Dermis blood vessel endothelial cell (primary cell): ENCODE data around the gene RSPH1. TPM values are rescaled to one million over a fixed set of nuclear protein-coding genes. Genes with fewer than 3 reads are reported as not detected.

Experiments used
- DNase-seq: peaks from one replicate; pipeline ENCODE4 v3.0.0; 2010
- total RNA-seq: library from RNA; depleted of rRNA; stranded (reverse); fragments of >200 nt; gene quantifications from 2 replicates; pipeline ENCODE4 v1.2.3, GENCODE V29; 2014

The RSPH1 gene
- total RNA-seq, 1 donor from 2014 or later, result not detected

- DNase-seq, result peak; percentile 83
Observed at GRCh38 chr21:42463861-42464515, 32.0 kb downstream of the RSPH1 start.

- DNase-seq, result no peak
Observed at GRCh38 chr21:42461881-42462877, 33.8 kb downstream of the RSPH1 start.

- no peak for DNase-seq
Observed at GRCh38 chr21:42461185-42461520, 34.9 kb downstream of the RSPH1 start.

GRCh38 chr21:42460391-42461184 is 35.4 kb downstream of the RSPH1 start:
- no peak for DNase-seq

- DNase-seq, result no peak
Observed at GRCh38 chr21:42459546-42460215, 36.3 kb downstream of the RSPH1 start.

GRCh38 chr21:42459082-42459460 is 37.0 kb downstream of the RSPH1 start:
- no peak for DNase-seq

- no peak for DNase-seq
Observed at GRCh38 chr21:42456457-42456856, 39.6 kb downstream of the RSPH1 start.

GRCh38 chr21:42455754-42456440 is 40.1 kb downstream of the RSPH1 start:
- no peak for DNase-seq

GRCh38 chr21:42455196-42455595 is 40.8 kb downstream of the RSPH1 start:
- DNase-seq, result no peak

- DNase-seq, result no peak
Observed at GRCh38 chr21:42454786-42455185, 41.2 kb downstream of the RSPH1 start.

GRCh38 chr21:42453986-42454570 is 41.9 kb downstream of the RSPH1 start:
- DNase-seq, result no peak

GRCh38 chr21:42453224-42453985 is 42.6 kb downstream of the RSPH1 start:
- DNase-seq, result no peak

GRCh38 chr21:42452401-42453223 is 43.4 kb downstream of the RSPH1 start:
- DNase-seq, result no peak

- no peak for DNase-seq
Observed at GRCh38 chr21:42451941-42452340, 44.1 kb downstream of the RSPH1 start.

- no peak for DNase-seq
Observed at GRCh38 chr21:42448686-42449085, 47.3 kb downstream of the RSPH1 start.

GRCh38 chr21:42447732-42448131 is 48.3 kb downstream of the RSPH1 start:
- no peak for DNase-seq

GRCh38 chr21:42447182-42447581 is 48.8 kb downstream of the RSPH1 start:
- DNase-seq, result no peak

GRCh38 chr21:42446531-42446930 is 49.5 kb downstream of the RSPH1 start:
- no peak for DNase-seq

GRCh38 chr21:42445311-42445710 is 50.7 kb downstream of the RSPH1 start:
- no peak for DNase-seq

GRCh38 chr21:42444745-42445059 is 51.3 kb downstream of the RSPH1 start:
- no peak for DNase-seq
